Adrenal gland (tissue), 12 donors: ENCODE measurements around the gene ETFA. TPM values are rescaled to one million over a fixed set of nuclear protein-coding genes. Genes with fewer than 3 reads are reported as not detected.
"Not testable (repeated sequence)": the region's sequence is repeated elsewhere in the genome, so short reads cannot be mapped to it uniquely, and the experiment has no call there.

Experiments
- DNase-seq, 7 donors: peaks; one replicate each; pipeline ENCODE4 v3.0.0-alpha.2; 2019 to 2020
- H3K27ac ChIP-seq, 5 donors: fragments of 200-600 bp; sonication (generic) in 4 of 5; 1 replicate in 3 of 5; 2 replicates in 2 of 5; pipeline versions ENCODE4 v1.5.1 to v1.8.0; 2016 to 2020; ENCODE audit warnings: mild to moderate bottlenecking in 1 of 5
- H3K27me3 ChIP-seq: fragments of 200-600 bp; 2 replicates; pipeline ENCODE4 v1.8.0; 2021
- H3K36me3 ChIP-seq, 2 donors: fragments of 200-600 bp; replicated peaks in 1 of 2; 1 replicate in 1 of 2; 2 replicates in 1 of 2; pipeline versions ENCODE4 v1.5.1 to v1.8.0; 2018 to 2022
- H3K4me1 ChIP-seq, 2 donors: fragments of 200-600 bp; replicated peaks in 1 of 2; 1 replicate in 1 of 2; 2 replicates in 1 of 2; pipeline versions ENCODE4 v1.5.1 to v1.8.0; 2018 to 2021
- H3K4me3 ChIP-seq, 4 donors: fragments of 200-600 bp; sonication (generic) in 3 of 4; one replicate each; pipeline ENCODE4 v1.5.1; 2016 to 2018
- H3K9me3 ChIP-seq, 3 donors: fragments of 200-600 bp; sonication (generic) in 1 of 3; replicated peaks in 1 of 3; 1 replicate in 2 of 3; 2 replicates in 1 of 3; pipeline versions ENCODE4 v1.5.1 to v1.8.0; 2016 to 2021
- POLR2A ChIP-seq, 2 donors: fragments of 450-650 bp; IDR thresholded peaks; one replicate each; pipeline ENCODE4 v1.6.1; 2017; ENCODE audit warnings: antibody characterized with exemption in 2 of 2, mild to moderate bottlenecking in 2 of 2, moderate library complexity in 1 of 2
- WGBS, 4 donors: extraction: QIAGEN DNeasy Blood & Tissue Kit in 2 of 4; methylation state at CpG; one replicate each; pipeline versions ENCODE4 v1.1.5 to v1.1.7; 2013 to 2017; 5-methylcytosine and 5-hydroxymethylcytosine counted together
- intact Hi-C, 2 donors: fragments of 100-400 bp; cut with DNase I; formaldehyde crosslinking; loops; one replicate each; pipeline versions ENCODE4 v1.14.1 to v1.15.0; 2022 to 2023
- polyA plus RNA-seq, 3 donors: library from polyadenylated mRNA; stranded (reverse); fragments of 200-250 nt in 2 of 3; fragments of 350-450 nt in 1 of 3; fragmentation: Illumina TruSeq in 1 of 3; extraction: RNeasy Lipid Tissue Mini Kit (QIAGEN cat#74804) in 1 of 3; gene quantifications; one replicate each; pipeline ENCODE4 v1.2.3, GENCODE V29; 2013 to 2014
- total RNA-seq, 9 donors: library from RNA; depleted of rRNA in 4 of 9; stranded (reverse); fragments of >200 nt in 4 of 9; fragments of 120-200 nt in 1 of 9; fragmentation: NEBNext Ultra II Directional in 1 of 9; extraction: Animal tissue kit (Norgen Biotek cat#: 25700) in 1 of 9; gene quantifications; one replicate each; pipeline versions ENCODE4 v1.1.0 to v1.2.4, GENCODE V29; 2013 to 2023
- TF ChIP-seq, protein P1 (sequence below), 6 experiments: fragments of 450-650 bp in 4 of 6; fragments of 200-600 bp in 2 of 6; sonication (generic) in 1 of 6; IDR thresholded peaks; 1 replicate in 5 of 6; 2 replicates in 1 of 6; pipeline versions ENCODE4 v1.5.1 to v1.8.0; 2016 to 2021; ENCODE audit warnings: antibody characterized with exemption in 6 of 6, mild to moderate bottlenecking in 2 of 6, moderate library complexity in 1 of 6
- donor health status: healthy with polysubstance abuse.
- donor health status: Bipolar disorder and iron deficiency.
- donor health status: DM: yes; HTN: yes; CAD: no.
- donor health status: DM: no; HTN: no; CAD: no.
- donor health status: DM: no; HTN: no; CAD: no.
- donor health status: DM: yes; HTN: yes; CAD: no.

ETFA gene
- total and polyA plus RNA-seq, 12 donors: 50.0 to 339 (median 187) TPM

DNA sequence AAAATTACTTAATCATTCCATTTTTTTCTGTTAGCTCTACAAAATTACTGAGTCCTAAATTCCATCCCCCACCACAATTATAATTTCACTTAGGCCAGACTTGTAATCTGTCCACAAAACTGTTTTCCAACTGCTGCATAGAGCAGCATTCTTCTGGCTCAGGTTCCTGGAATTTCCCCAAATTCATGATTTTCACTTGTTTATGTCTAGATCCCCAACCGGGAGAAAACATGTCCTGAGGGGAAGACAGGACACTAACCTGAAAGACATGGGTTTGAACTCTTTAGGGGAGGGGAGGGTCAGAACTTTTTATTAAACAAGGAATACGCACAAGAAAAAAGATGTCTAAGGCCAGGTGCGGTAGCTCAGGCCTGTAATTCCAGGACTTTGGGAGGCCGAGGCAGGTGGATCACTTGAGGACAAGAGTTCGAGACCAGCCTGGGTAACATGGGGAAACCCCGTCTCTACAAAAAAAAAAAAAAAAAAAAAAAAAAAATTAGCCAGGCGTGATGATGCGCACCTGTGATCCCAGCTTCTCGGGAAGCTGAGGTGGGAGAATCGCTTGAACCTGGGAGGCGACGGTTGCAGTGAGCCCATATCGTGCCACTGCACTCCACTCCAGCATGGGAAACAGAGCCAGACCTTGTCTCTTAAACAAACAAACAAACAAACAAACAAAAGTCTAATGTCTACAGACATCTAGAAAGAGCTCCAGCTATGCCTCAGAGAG lies 1.5 kb downstream of the ETFA start:
- peak overlapping the region in 1 of 4 donors; percentile 93 for H3K4me3 ChIP-seq
- no peaks in the 10 kb centered on the region for H3K9me3 ChIP-seq
- no peak for DNase-seq
- H3K27ac ChIP-seq: peak overlapping the region in 3 of 5 donors; percentile 20 to 93 (median 67)
- TF ChIP-seq, protein P1, sequence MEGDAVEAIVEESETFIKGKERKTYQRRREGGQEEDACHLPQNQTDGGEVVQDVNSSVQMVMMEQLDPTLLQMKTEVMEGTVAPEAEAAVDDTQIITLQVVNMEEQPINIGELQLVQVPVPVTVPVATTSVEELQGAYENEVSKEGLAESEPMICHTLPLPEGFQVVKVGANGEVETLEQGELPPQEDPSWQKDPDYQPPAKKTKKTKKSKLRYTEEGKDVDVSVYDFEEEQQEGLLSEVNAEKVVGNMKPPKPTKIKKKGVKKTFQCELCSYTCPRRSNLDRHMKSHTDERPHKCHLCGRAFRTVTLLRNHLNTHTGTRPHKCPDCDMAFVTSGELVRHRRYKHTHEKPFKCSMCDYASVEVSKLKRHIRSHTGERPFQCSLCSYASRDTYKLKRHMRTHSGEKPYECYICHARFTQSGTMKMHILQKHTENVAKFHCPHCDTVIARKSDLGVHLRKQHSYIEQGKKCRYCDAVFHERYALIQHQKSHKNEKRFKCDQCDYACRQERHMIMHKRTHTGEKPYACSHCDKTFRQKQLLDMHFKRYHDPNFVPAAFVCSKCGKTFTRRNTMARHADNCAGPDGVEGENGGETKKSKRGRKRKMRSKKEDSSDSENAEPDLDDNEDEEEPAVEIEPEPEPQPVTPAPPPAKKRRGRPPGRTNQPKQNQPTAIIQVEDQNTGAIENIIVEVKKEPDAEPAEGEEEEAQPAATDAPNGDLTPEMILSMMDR (IDR thresholded peaks at IDR 0.05): no peak
- no peak for TF ChIP-seq POLR2A (IDR thresholded peaks at IDR 0.05)
- WGBS, 4 donors: 78 to 85% (median 80%) methylated on average over 12 to 13 of the region's 13 CpGs
- peaks cover 12 to 34% of the 10 kb centered on the region in 2 donors for H3K4me1 ChIP-seq
- H3K27me3 ChIP-seq: no peaks in the 10 kb centered on the region
- no peaks in the 10 kb centered on the region for H3K36me3 ChIP-seq
- intact Hi-C loops: no loop called here

DNA sequence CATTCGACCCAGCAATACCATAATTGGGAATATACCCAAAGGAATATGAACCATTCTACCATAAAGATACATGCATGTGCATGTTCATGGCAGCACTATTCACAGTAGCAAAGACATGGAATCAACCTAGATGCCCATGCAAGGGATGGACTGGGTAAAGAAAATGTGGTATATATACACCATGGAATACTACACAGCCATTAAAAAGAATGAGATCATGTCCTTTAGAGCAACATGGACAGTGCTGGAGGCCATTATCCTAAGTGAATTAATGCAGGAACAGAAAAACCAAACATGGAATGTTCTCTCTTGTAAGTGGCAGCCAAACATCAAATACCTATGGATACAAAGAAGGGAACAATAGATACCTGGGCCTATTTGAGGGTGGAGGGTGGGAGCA lies 7.4 kb downstream of the ETFA start:
- Histone ChIP-seq H3K9me3 (no peaks in the 10 kb centered on the region), H3K27me3 (no peaks in the 10 kb centered on the region), H3K27ac (no peak overlapping the region), H3K4me3 (no peak overlapping the region), H3K36me3 (no peaks in the 10 kb centered on the region), H3K4me1 (peaks cover 4 to 29% of the 10 kb centered on the region in 2 donors)
- WGBS, 4 donors: 79 to 100% (median 91%) methylated on average over 1 of the region's 1 CpG
- DNase-seq: no peak
- TF ChIP-seq, protein P1 (IDR thresholded peaks at IDR 0.05): no peak
- no peak for TF ChIP-seq POLR2A (IDR thresholded peaks at IDR 0.05)
- intact Hi-C loops: no loop called here

DNA sequence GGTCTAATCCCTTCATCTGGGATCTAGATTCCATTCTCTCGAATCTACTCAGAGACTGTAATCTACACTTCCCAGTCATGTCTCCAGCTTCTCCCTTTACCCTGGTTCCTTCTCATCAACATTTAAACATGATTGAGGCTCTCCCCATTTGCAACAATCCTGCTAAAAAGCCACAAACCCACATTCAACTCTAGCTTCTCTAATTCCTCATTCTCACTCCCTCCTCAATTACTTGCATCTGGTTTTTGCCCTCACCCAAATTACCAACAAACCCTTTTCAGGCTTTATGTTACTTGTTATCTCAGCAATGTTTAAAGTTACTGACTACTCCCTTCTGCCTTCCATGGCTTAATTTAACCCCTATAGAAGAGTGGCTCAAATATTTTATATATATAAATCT lies 11.5 kb downstream of the ETFA start:
- H3K27ac ChIP-seq: no peak overlapping the region
- no peaks in the 10 kb centered on the region for H3K27me3 ChIP-seq
- peaks cover 0 to 12% of the 10 kb centered on the region in 2 donors for H3K4me1 ChIP-seq
- 77 to 91% (median 81%) methylated on average over 1 of the region's 1 CpG for WGBS, 4 donors
- H3K4me3 ChIP-seq: no peak overlapping the region
- TF ChIP-seq, protein P1 (IDR thresholded peaks at IDR 0.05): no peak
- TF ChIP-seq POLR2A (IDR thresholded peaks at IDR 0.05): no peak
- intact Hi-C loops: no loop called here
- H3K36me3 ChIP-seq: no peaks in the 10 kb centered on the region
- no peak for DNase-seq
- H3K9me3 ChIP-seq: no peaks in the 10 kb centered on the region

DNA sequence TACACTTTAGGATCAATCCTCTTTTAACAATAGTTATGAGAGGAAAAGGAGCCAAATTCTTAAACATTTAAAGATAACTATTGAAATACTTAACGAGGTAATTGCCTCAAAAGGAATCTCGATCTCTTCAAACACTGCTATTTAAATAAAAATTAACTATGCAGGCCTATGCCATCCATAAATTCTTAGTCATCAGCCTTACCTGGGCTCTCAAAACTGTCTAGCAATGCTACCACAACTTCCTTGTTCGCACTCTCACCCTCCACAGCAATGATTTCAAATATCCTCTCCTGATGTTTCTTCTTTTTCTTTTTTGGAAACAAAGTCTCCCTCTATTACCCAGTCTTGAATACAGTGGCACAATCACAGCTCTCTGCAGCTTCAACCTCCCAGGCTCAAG lies 12.3 kb downstream of the ETFA start:
- DNase-seq: no peak
- intact Hi-C loops: no loop called here
- H3K4me3 ChIP-seq: no peak overlapping the region
- H3K27me3 ChIP-seq: no peaks in the 10 kb centered on the region
- TF ChIP-seq, protein P1 (IDR thresholded peaks at IDR 0.05): no peak
- no peak for TF ChIP-seq POLR2A (IDR thresholded peaks at IDR 0.05)
- no peak overlapping the region for H3K27ac ChIP-seq
- H3K36me3 ChIP-seq: no peaks in the 10 kb centered on the region
- H3K9me3 ChIP-seq: no peaks in the 10 kb centered on the region
- peaks cover 0 to 14% of the 10 kb centered on the region in 2 donors for H3K4me1 ChIP-seq
- 82 to 88% (median 86%) methylated on average over 3 of the region's 3 CpGs for WGBS, 4 donors

DNA sequence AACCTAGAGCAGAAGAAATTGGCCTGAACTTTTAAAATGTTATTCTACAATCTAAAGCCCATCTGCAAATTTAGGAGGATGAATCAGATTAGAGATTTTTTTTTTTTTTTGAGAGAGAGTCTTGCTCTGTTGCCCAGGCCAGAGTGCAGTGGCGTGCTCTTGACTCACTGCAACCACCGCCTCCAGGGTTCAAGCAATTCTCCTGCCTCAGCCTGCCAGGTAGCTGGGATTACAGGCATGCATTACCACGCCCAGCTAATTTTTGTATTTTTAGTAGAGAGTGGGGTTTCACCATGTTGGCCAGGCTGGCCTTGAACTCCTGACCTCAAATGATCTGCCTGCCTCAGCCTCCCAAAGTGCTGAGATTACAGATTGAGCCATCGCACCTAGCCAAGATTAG lies 13.3 kb downstream of the ETFA start:
- H3K36me3 ChIP-seq, H3K4me3 ChIP-seq, H3K27me3 ChIP-seq, H3K27ac ChIP-seq, intact Hi-C loops, H3K9me3 ChIP-seq, DNase-seq: not testable (repeated sequence)
- peaks cover 0 to 24% of the 10 kb centered on the region in 2 donors for H3K4me1 ChIP-seq
- WGBS, 4 donors: 94 to 100% (median 97%) methylated on average over 4 of the region's 4 CpGs
